ENCODE results near the gene SCLY. TPM values are rescaled to one million over a fixed set of nuclear protein-coding genes. Genes with fewer than 3 reads are reported as not detected.
"Not testable (repeated sequence)": the region's sequence is repeated elsewhere in the genome, so short reads cannot be mapped to it uniquely, and the experiment has no call there.

The SCLY gene
- 15.1 TPM for total RNA-seq

GRCh38 chr2:238060542-238061314 lies at the start of gene SCLY:
TSS of gene SCLY (plus strand) at chr2:238061001. CDS start at chr2:238061055, 54 bp downstream.
- ATAC-seq (peak; percentile 100), DNase-seq (ENCODE audit: low spot score) (peak; percentile 98)
- intact Hi-C loops (cut with DNase I): no loop called here

- DNase-seq (ENCODE audit: low spot score) (no peak), ATAC-seq (no peak)
- intact Hi-C loops (cut with DNase I): no loop called here
Measured at GRCh38 chr2:238013806-238014205, 47.0 kb upstream of the SCLY start.

GRCh38 chr2:238015705-238016104 lies 45.1 kb upstream of the SCLY start:
- DNase-seq (ENCODE audit: low spot score): no peak
- intact Hi-C loops (cut with DNase I): no loop called here
- no peak for ATAC-seq

- DNase-seq (ENCODE audit: low spot score): no peak
- no peak for ATAC-seq
- intact Hi-C loops (cut with DNase I): no loop called here
Measured at GRCh38 chr2:238016526-238016925, 44.3 kb upstream of the SCLY start.

GRCh38 chr2:238019962-238020361 lies 40.8 kb upstream of the SCLY start:
- intact Hi-C loops (cut with DNase I): no loop called here
- DNase-seq (ENCODE audit: low spot score) (no peak), ATAC-seq (no peak)

GRCh38 chr2:238020816-238021215 lies 40.0 kb upstream of the SCLY start:
- no peak for ATAC-seq
- intact Hi-C loops (cut with DNase I): no loop called here
- DNase-seq (ENCODE audit: low spot score): no peak

- intact Hi-C loops (cut with DNase I): no loop called here
- no peak for ATAC-seq
- DNase-seq (ENCODE audit: low spot score): no peak
Measured at GRCh38 chr2:238021327-238021726, 39.5 kb upstream of the SCLY start.

- ATAC-seq (no peak), DNase-seq (ENCODE audit: low spot score) (no peak)
- intact Hi-C loops (cut with DNase I): no loop called here
Measured at GRCh38 chr2:238022594-238023157, 38.1 kb upstream of the SCLY start.

GRCh38 chr2:238023608-238024007 lies 37.2 kb upstream of the SCLY start:
- no peak for DNase-seq (ENCODE audit: low spot score)
- ATAC-seq: no peak
- intact Hi-C loops (cut with DNase I): no loop called here

GRCh38 chr2:238024986-238025385 lies 35.8 kb upstream of the SCLY start:
- no peak for ATAC-seq
- intact Hi-C loops (cut with DNase I): no loop called here
- DNase-seq (ENCODE audit: low spot score): no peak

- no peak for DNase-seq (ENCODE audit: low spot score)
- intact Hi-C loops (cut with DNase I): no loop called here
- ATAC-seq: no peak
Measured at GRCh38 chr2:238025741-238026360, 35.0 kb upstream of the SCLY start.

- no peak for ATAC-seq
- DNase-seq (ENCODE audit: low spot score): no peak
- intact Hi-C loops (cut with DNase I): no loop called here
Measured at GRCh38 chr2:238027058-238027457, 33.7 kb upstream of the SCLY start.

GRCh38 chr2:238027591-238028415 lies 33.0 kb upstream of the SCLY start:
- ATAC-seq (no peak), DNase-seq (ENCODE audit: low spot score) (no peak)
- intact Hi-C loops (cut with DNase I): no loop called here

- ATAC-seq (no peak), DNase-seq (ENCODE audit: low spot score) (no peak)
- intact Hi-C loops (cut with DNase I): no loop called here
Measured at GRCh38 chr2:238029853-238030252, 30.9 kb upstream of the SCLY start.

GRCh38 chr2:238030422-238031155 lies 30.2 kb upstream of the SCLY start:
- intact Hi-C loops (cut with DNase I): no loop called here
- no peak for DNase-seq (ENCODE audit: low spot score)

GRCh38 chr2:238031751-238032150 lies 29.1 kb upstream of the SCLY start:
- intact Hi-C loops (cut with DNase I): no loop called here
- no peak for ATAC-seq
- no peak for DNase-seq (ENCODE audit: low spot score)

More at GRCh38 chr2:238030422-238031155, 30.2 kb upstream of the SCLY start:
- ATAC-seq: no peak

GRCh38 chr2:238032755-238033337 lies 28.0 kb upstream of the SCLY start:
- no peak for DNase-seq (ENCODE audit: low spot score)
- intact Hi-C loops (cut with DNase I): no loop called here
- ATAC-seq: no peak

- ATAC-seq; DNase-seq (ENCODE audit: low spot score); intact Hi-C loops (cut with DNase I): not testable (repeated sequence)
Measured at GRCh38 chr2:238033991-238034390, 26.8 kb upstream of the SCLY start.

GRCh38 chr2:238038203-238038602 lies 22.6 kb upstream of the SCLY start:
- ATAC-seq: no peak
- intact Hi-C loops (cut with DNase I): no loop called here
- DNase-seq (ENCODE audit: low spot score): no peak
